Neural progenitor cell (in vitro differentiated cells): ENCODE data around the gene MYD88. TPM values are rescaled to one million over a fixed set of nuclear protein-coding genes. Genes with fewer than 3 reads are reported as not detected.

Experiments
- DNase-seq: peaks from one replicate; pipeline ENCODE4 v3.0.0-alpha.2; 2016; ENCODE audit warnings: low spot score
- H2AFZ ChIP-seq: fragments of 200-600 bp; sonication (generic); replicated peaks from 2 replicates; pipeline ENCODE4 v1.6.1; 2016; ENCODE audit warnings: antibody characterized with exemption
- H3F3A ChIP-seq: fragments of 200-600 bp; sonication (generic); 2 replicates; pipeline ENCODE4 v1.6.1; 2016; ENCODE audit warnings: antibody characterized with exemption, low read depth
- H3K27ac ChIP-seq: fragments of 200-600 bp; sonication (generic); 2 replicates; pipeline ENCODE4 v1.5.1; 2016; ENCODE audit warnings: mild to moderate bottlenecking
- H3K27me3 ChIP-seq: fragments of 200-600 bp; sonication (generic); 2 replicates; pipeline ENCODE4 v1.6.1; 2016; ENCODE audit warnings: mild to moderate bottlenecking, moderate library complexity
- H3K36me3 ChIP-seq: fragments of 200-600 bp; sonication (generic); 2 replicates; pipeline ENCODE4 v1.5.1; 2016
- H3K4me1 ChIP-seq: fragments of 200-600 bp; sonication (generic); 2 replicates; pipeline ENCODE4 v1.6.1; 2016; ENCODE audit warnings: mixed run types
- H3K4me2 ChIP-seq: fragments of 200-600 bp; sonication (generic); 2 replicates; pipeline ENCODE4 v1.6.1; 2016
- H3K4me3 ChIP-seq: fragments of 200-600 bp; sonication (generic); 2 replicates; pipeline ENCODE4 v1.5.1; 2016
- H3K79me2 ChIP-seq: fragments of 200-600 bp; sonication (generic); 2 replicates; pipeline ENCODE4 v1.6.1; 2016; ENCODE audit warnings: low read depth
- H3K9ac ChIP-seq: fragments of 200-600 bp; sonication (generic); 2 replicates; pipeline ENCODE4 v1.6.1; 2016
- H3K9me3 ChIP-seq: fragments of 200-600 bp; sonication (generic); 2 replicates; pipeline ENCODE4 v1.5.1; 2016; ENCODE audit warnings: low read depth
- H4K20me1 ChIP-seq: fragments of 200-600 bp; sonication (generic); 2 replicates; pipeline ENCODE4 v1.6.1; 2016; ENCODE audit warnings: low read depth
- H3K27ac Mint-ChIP-seq: 3 replicates; pipeline ENCODE4 v1.8.0; 2021; ENCODE audit warnings: mixed read lengths
- H3K27me3 Mint-ChIP-seq: 2 replicates; pipeline ENCODE4 v1.8.0; 2022; ENCODE audit warnings: low read depth, mild to moderate bottlenecking, inconsistent platforms, moderate library complexity, mixed read lengths; ENCODE audit not compliant: insufficient read depth
- H3K36me3 Mint-ChIP-seq: 3 replicates; pipeline ENCODE4 v1.8.0; 2021; ENCODE audit warnings: mixed read lengths
- H3K4me1 Mint-ChIP-seq: 3 replicates; pipeline ENCODE4 v1.8.0; 2021; ENCODE audit warnings: mixed read lengths
- H3K4me3 Mint-ChIP-seq: 3 replicates; pipeline ENCODE4 v1.8.0; 2021; ENCODE audit warnings: mild to moderate bottlenecking, moderate library complexity, mixed read lengths
- H3K9me3 Mint-ChIP-seq: 3 replicates; pipeline ENCODE4 v1.8.0; 2020; ENCODE audit warnings: mixed read lengths
- EZH2 ChIP-seq: fragments of 200-600 bp; sonication (generic); IDR thresholded peaks from 2 replicates; pipeline ENCODE4 v1.6.1; 2017; ENCODE audit warnings: antibody characterized with exemption, mild to moderate bottlenecking, moderate library complexity
- EZH2phosphoT487 ChIP-seq: fragments of 200-600 bp; sonication (generic); IDR thresholded peaks from 2 replicates; pipeline ENCODE4 v1.6.1; 2017; ENCODE audit warnings: antibody characterized with exemption
- total RNA-seq: library from RNA; depleted of rRNA; stranded (reverse); fragments of >200 nt; gene quantifications from 2 replicates; pipeline ENCODE4 v1.2.3, GENCODE V29; 2015; ENCODE audit warnings: low replicate concordance
- TF ChIP-seq, protein P1 (sequence below): fragments of 200-600 bp; sonication (generic); IDR thresholded peaks from 2 replicates; pipeline ENCODE4 v1.5.1; 2017; ENCODE audit warnings: antibody characterized with exemption, mild to moderate bottlenecking

MYD88 gene
- 3.1 and 5.5 TPM in 2 replicates for total RNA-seq

DNA sequence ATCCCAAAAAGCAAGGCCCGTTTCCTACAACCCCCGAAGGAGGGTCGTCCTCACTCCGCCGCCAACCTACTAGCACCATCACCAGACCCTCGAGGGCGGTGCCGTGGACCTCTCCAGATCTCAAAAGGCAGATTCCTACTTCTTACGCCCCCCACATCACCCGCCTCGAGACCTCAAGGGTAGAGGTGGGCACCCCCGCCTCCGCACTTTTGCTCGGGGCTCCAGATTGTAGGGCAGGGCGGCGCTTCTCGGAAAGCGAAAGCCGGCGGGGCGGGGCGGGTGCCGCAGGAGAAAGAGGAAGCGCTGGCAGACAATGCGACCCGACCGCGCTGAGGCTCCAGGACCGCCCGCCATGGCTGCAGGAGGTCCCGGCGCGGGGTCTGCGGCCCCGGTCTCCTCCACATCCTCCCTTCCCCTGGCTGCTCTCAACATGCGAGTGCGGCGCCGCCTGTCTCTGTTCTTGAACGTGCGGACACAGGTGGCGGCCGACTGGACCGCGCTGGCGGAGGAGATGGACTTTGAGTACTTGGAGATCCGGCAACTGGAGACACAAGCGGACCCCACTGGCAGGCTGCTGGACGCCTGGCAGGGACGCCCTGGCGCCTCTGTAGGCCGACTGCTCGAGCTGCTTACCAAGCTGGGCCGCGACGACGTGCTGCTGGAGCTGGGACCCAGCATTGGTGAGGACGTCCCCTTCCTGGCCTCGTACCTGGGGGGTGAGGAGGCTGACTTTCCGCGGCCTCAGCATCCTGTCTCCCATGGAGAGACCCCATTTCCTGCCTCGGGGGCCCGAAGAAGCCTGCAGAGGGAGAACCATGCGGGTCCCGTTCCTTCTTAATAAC is at the start of gene MYD88:
Gene MYD88, plus strand, starts transcription at position 313 of the 842 bp plus-strand sequence. Its CDS starts 40 bp downstream, at position 353.
- peak within 1 kb of the TSS; percentile 81 for H3K27ac Mint-ChIP-seq
- peaks cover 11% of the 10 kb centered on the region for H3F3A ChIP-seq
- peak; percentile 24 for TF ChIP-seq EZH2
- TF ChIP-seq, protein P1, sequence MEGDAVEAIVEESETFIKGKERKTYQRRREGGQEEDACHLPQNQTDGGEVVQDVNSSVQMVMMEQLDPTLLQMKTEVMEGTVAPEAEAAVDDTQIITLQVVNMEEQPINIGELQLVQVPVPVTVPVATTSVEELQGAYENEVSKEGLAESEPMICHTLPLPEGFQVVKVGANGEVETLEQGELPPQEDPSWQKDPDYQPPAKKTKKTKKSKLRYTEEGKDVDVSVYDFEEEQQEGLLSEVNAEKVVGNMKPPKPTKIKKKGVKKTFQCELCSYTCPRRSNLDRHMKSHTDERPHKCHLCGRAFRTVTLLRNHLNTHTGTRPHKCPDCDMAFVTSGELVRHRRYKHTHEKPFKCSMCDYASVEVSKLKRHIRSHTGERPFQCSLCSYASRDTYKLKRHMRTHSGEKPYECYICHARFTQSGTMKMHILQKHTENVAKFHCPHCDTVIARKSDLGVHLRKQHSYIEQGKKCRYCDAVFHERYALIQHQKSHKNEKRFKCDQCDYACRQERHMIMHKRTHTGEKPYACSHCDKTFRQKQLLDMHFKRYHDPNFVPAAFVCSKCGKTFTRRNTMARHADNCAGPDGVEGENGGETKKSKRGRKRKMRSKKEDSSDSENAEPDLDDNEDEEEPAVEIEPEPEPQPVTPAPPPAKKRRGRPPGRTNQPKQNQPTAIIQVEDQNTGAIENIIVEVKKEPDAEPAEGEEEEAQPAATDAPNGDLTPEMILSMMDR = no peak
- no peaks in the 10 kb centered on the region for H3K9me3 ChIP-seq
- peaks cover 17% of the 10 kb centered on the region for H4K20me1 ChIP-seq
- peak within 1 kb of the TSS; percentile 54 for H3K9ac ChIP-seq
- H3K4me3 ChIP-seq = peak within 1 kb of the TSS; percentile 72
- peaks cover 24% of the 10 kb centered on the region for H3K4me1 Mint-ChIP-seq
- H3K27ac ChIP-seq = peak within 1 kb of the TSS; percentile 59
- peak within 1 kb of the TSS; percentile 93 for H3K4me3 Mint-ChIP-seq
- H3K9me3 Mint-ChIP-seq = no peaks in the 10 kb centered on the region
- peaks cover 23% of the 10 kb centered on the region for H3K79me2 ChIP-seq
- no peaks in the 10 kb centered on the region for H3K27me3 ChIP-seq
- H3K36me3 ChIP-seq = no peaks in the 10 kb centered on the region
- H2AFZ ChIP-seq = peak within 1 kb of the TSS; percentile 99
- peaks cover 14% of the 10 kb centered on the region for H3K4me1 ChIP-seq
- peaks cover 1% of the 10 kb centered on the region for H3K36me3 Mint-ChIP-seq
- H3K4me2 ChIP-seq = peak within 1 kb of the TSS; percentile 96
- peaks cover 26% of the 10 kb centered on the region for H3K27me3 Mint-ChIP-seq
- DNase-seq = peak; percentile 85

- Histone ChIP-seq H3K36me3 (no peaks in the 10 kb centered on the region), H3K27ac (no peak overlapping the region), H3K4me2 (no peak overlapping the region), H3K9me3 (no peaks in the 10 kb centered on the region), H3F3A (peaks cover 8% of the 10 kb centered on the region), H3K4me1 (no peaks in the 10 kb centered on the region), H3K4me3 (no peak overlapping the region), H2AFZ (no peak overlapping the region), H3K79me2 (no peaks in the 10 kb centered on the region), H3K9ac (no peak overlapping the region), H4K20me1 (no peaks in the 10 kb centered on the region), H3K27me3 (no peaks in the 10 kb centered on the region)
- H3K36me3 Mint-ChIP-seq = peaks cover 5% of the 10 kb centered on the region
- no peak overlapping the region for H3K4me3 Mint-ChIP-seq
- no peak for DNase-seq
- peaks cover 7% of the 10 kb centered on the region for H3K9me3 Mint-ChIP-seq
- peaks cover 2% of the 10 kb centered on the region for H3K4me1 Mint-ChIP-seq
- TF ChIP-seq EZH2phosphoT487 = no peak
- H3K27me3 Mint-ChIP-seq = peaks cover 7% of the 10 kb centered on the region
- no peak overlapping the region for H3K27ac Mint-ChIP-seq
These were observed 49.3 kb upstream of the MYD88 start for GRCh38 chr3:38089163-38089562.

DNA sequence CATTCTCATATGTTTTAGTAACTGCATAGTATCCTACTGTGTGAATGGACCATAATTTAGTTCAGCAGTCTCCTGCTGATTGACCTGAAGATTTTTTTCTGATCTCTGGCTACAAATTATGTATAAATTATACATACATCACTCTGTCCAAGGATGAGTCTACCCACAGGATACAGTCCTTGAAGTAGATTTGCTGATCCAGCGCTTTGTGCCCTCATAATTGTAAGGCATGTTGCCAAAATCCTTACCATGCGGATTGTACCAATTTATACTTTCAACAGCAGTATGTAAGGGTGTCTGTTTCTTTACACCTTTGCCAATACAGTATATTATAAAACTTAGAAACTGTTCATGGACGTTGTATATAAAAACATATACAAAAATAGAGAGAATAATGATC is 48.0 kb upstream of the MYD88 start:
- Histone ChIP-seq H3K4me1 (no peaks in the 10 kb centered on the region), H3K36me3 (no peaks in the 10 kb centered on the region), H3K27me3 (no peaks in the 10 kb centered on the region), H4K20me1 (no peaks in the 10 kb centered on the region), H3F3A (no peaks in the 10 kb centered on the region), H3K4me3 (no peak overlapping the region), H2AFZ (no peak overlapping the region), H3K9ac (no peak overlapping the region), H3K27ac (no peak overlapping the region), H3K4me2 (no peak overlapping the region), H3K9me3 (no peaks in the 10 kb centered on the region), H3K79me2 (no peaks in the 10 kb centered on the region)
- DNase-seq = no peak
- H3K4me1 Mint-ChIP-seq = peaks cover 3% of the 10 kb centered on the region
- H3K27ac Mint-ChIP-seq = no peak overlapping the region
- TF ChIP-seq EZH2phosphoT487 (no peak), EZH2 (no peak)
- TF ChIP-seq, protein P1 = no peak
- no peaks in the 10 kb centered on the region for H3K27me3 Mint-ChIP-seq
- no peaks in the 10 kb centered on the region for H3K36me3 Mint-ChIP-seq
- no peaks in the 10 kb centered on the region for H3K9me3 Mint-ChIP-seq
- H3K4me3 Mint-ChIP-seq = no peak overlapping the region

DNA sequence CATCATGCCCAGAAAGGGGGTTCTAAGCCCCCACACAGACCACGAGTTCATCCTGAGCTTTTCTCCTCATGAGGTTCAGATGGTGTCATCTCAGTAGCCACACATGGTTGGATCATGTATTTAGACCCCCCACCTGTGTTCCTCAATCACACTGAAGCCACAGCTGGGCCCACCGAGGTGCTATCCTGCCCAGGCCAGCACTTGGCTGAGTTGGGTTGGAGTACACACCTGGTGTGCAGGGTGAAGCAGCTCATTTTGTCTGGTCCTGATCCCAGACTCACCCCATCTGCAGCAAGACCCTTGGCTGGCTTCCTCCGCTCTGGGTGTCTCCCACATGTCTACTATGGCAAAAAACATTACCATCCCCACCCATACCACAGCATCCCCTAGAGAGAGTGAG is 43.5 kb upstream of the MYD88 start:
- peak overlapping the region; percentile 78 for H3K27ac Mint-ChIP-seq
- Histone ChIP-seq H3K4me3 (no peak overlapping the region), H3K9me3 (no peaks in the 10 kb centered on the region), H3K4me1 (peaks cover 14% of the 10 kb centered on the region), H3K36me3 (no peaks in the 10 kb centered on the region), H3K4me2 (no peak overlapping the region), H3K79me2 (no peaks in the 10 kb centered on the region), H3F3A (peaks cover 13% of the 10 kb centered on the region), H2AFZ (no peak overlapping the region), H3K9ac (no peak overlapping the region), H3K27me3 (no peaks in the 10 kb centered on the region), H4K20me1 (no peaks in the 10 kb centered on the region), H3K27ac (no peak overlapping the region)
- DNase-seq = no peak
- H3K4me1 Mint-ChIP-seq = peaks cover 24% of the 10 kb centered on the region
- peaks cover 2% of the 10 kb centered on the region for H3K27me3 Mint-ChIP-seq
- H3K9me3 Mint-ChIP-seq = no peaks in the 10 kb centered on the region
- no peaks in the 10 kb centered on the region for H3K36me3 Mint-ChIP-seq
- TF ChIP-seq, protein P1 = no peak
- TF ChIP-seq EZH2phosphoT487 (no peak), EZH2 (no peak)
- no peak overlapping the region for H3K4me3 Mint-ChIP-seq
